HG03045 (cell line): ENCODE measurements around the gene KIFC1.

ENCODE experiments used
- ATAC-seq: cut with Tn5 transposase; IDR thresholded peaks from one replicate; pipeline ENCODE4 v1.9.1; 2021; ENCODE audit warnings: mild to moderate bottlenecking, moderate library complexity; ENCODE audit not compliant: unreplicated experiment

The KIFC1 gene

GRCh38 chr6:33424855-33425667 lies 33.4 kb downstream of the KIFC1 start:
- ATAC-seq = no peak

GRCh38 chr6:33425668-33426577 lies 34.3 kb downstream of the KIFC1 start:
- peak; percentile 49 for ATAC-seq

GRCh38 chr6:33426590-33427511 lies 35.2 kb downstream of the KIFC1 start:
- no peak for ATAC-seq

GRCh38 chr6:33427585-33428223 lies 36.1 kb downstream of the KIFC1 start:
- no peak for ATAC-seq

- no peak for ATAC-seq
These were observed 36.8 kb downstream of the KIFC1 start for GRCh38 chr6:33428224-33428965.

GRCh38 chr6:33428966-33429749 lies 37.5 kb downstream of the KIFC1 start:
- ATAC-seq = no peak

- no peak for ATAC-seq
These were observed 38.1 kb downstream of the KIFC1 start for GRCh38 chr6:33429750-33430052.

- ATAC-seq = no peak
These were observed 38.7 kb downstream of the KIFC1 start for GRCh38 chr6:33430334-33430733.

- ATAC-seq = no peak
These were observed 39.6 kb downstream of the KIFC1 start for GRCh38 chr6:33430991-33431879.

GRCh38 chr6:33431880-33432541 lies 40.4 kb downstream of the KIFC1 start:
- ATAC-seq = no peak

GRCh38 chr6:33432546-33432945 lies 40.9 kb downstream of the KIFC1 start:
- ATAC-seq = no peak

GRCh38 chr6:33433001-33433543 lies 41.4 kb downstream of the KIFC1 start:
- no peak for ATAC-seq

GRCh38 chr6:33433544-33434191 lies 42.0 kb downstream of the KIFC1 start:
- ATAC-seq = no peak

- no peak for ATAC-seq
These were observed 43.3 kb downstream of the KIFC1 start for GRCh38 chr6:33434961-33435360.

- no peak for ATAC-seq
These were observed 46.0 kb downstream of the KIFC1 start for GRCh38 chr6:33437666-33438065.

GRCh38 chr6:33438978-33439594 lies 47.5 kb downstream of the KIFC1 start:
- no peak for ATAC-seq
